Measurements from ENCODE around the gene SLC38A10. TPM values are rescaled to one million over a fixed set of nuclear protein-coding genes. Genes with fewer than 3 reads are reported as not detected.

SLC38A10 gene
- total RNA-seq, 1 donor from 2014 or later: 102 TPM

- Mint-ChIP-seq H3K9me3 (no peaks in the 10 kb centered on the region), H3K4me3 (ENCODE audit: low read depth) (no peak overlapping the region), H3K27me3 (ENCODE audit: low read depth) (peaks cover 3% of the 10 kb centered on the region), H3K36me3 (ENCODE audit: low read depth) (no peaks in the 10 kb centered on the region), H3K4me1 (ENCODE audit: low read depth) (peaks cover 4% of the 10 kb centered on the region), H3K27ac (no peak overlapping the region)
- intact Hi-C loops (cut with micrococcal nuclease): no loop called here
- DNase-seq (ENCODE audit: low spot score): no peak
Observed at GRCh38 chr17:81304196-81305015, 9.3 kb upstream of the SLC38A10 start.

- intact Hi-C loops (cut with micrococcal nuclease): no loop called here
- no peaks in the 10 kb centered on the region for H3K27me3 Mint-ChIP-seq (ENCODE audit: low read depth)
- DNase-seq (ENCODE audit: low spot score): no peak
- no peak overlapping the region for H3K4me3 Mint-ChIP-seq (ENCODE audit: low read depth)
- no peaks in the 10 kb centered on the region for H3K9me3 Mint-ChIP-seq
- no peaks in the 10 kb centered on the region for H3K4me1 Mint-ChIP-seq (ENCODE audit: low read depth)
- no peaks in the 10 kb centered on the region for H3K36me3 Mint-ChIP-seq (ENCODE audit: low read depth)
- no peak overlapping the region for H3K27ac Mint-ChIP-seq
Observed at GRCh38 chr17:81303385-81303784, 8.3 kb upstream of the SLC38A10 start.

- no peaks in the 10 kb centered on the region for H3K9me3 Mint-ChIP-seq
- H3K27ac Mint-ChIP-seq: no peak overlapping the region
- H3K27me3 Mint-ChIP-seq (ENCODE audit: low read depth): no peaks in the 10 kb centered on the region
- H3K4me1 Mint-ChIP-seq (ENCODE audit: low read depth): no peaks in the 10 kb centered on the region
- intact Hi-C loops (cut with micrococcal nuclease): no loop called here
- no peaks in the 10 kb centered on the region for H3K36me3 Mint-ChIP-seq (ENCODE audit: low read depth)
- no peak overlapping the region for H3K4me3 Mint-ChIP-seq (ENCODE audit: low read depth)
- DNase-seq (ENCODE audit: low spot score): no peak
Observed at GRCh38 chr17:81302861-81303333, 7.8 kb upstream of the SLC38A10 start.

- no peak for DNase-seq (ENCODE audit: low spot score)
Observed at GRCh38 chr17:81302324-81302723, 7.2 kb upstream of the SLC38A10 start.

GRCh38 chr17:81301195-81302144, 6.4 kb upstream of the SLC38A10 start:
- peaks cover 3% of the 10 kb centered on the region for H3K4me1 Mint-ChIP-seq (ENCODE audit: low read depth)
- no peaks in the 10 kb centered on the region for H3K27me3 Mint-ChIP-seq (ENCODE audit: low read depth)
- H3K9me3 Mint-ChIP-seq: no peaks in the 10 kb centered on the region
- H3K27ac Mint-ChIP-seq: no peak overlapping the region
- DNase-seq (ENCODE audit: low spot score): no peak
- H3K4me3 Mint-ChIP-seq (ENCODE audit: low read depth): no peak overlapping the region
- H3K36me3 Mint-ChIP-seq (ENCODE audit: low read depth): no peaks in the 10 kb centered on the region
- intact Hi-C loops (cut with micrococcal nuclease): no loop called here

More at GRCh38 chr17:81302324-81302723, 7.2 kb upstream of the SLC38A10 start:
- intact Hi-C loops (cut with micrococcal nuclease): no loop called here
- Mint-ChIP-seq H3K4me3 (ENCODE audit: low read depth) (no peak overlapping the region), H3K27ac (no peak overlapping the region), H3K27me3 (ENCODE audit: low read depth) (no peaks in the 10 kb centered on the region), H3K9me3 (no peaks in the 10 kb centered on the region), H3K36me3 (ENCODE audit: low read depth) (no peaks in the 10 kb centered on the region), H3K4me1 (ENCODE audit: low read depth) (no peaks in the 10 kb centered on the region)

GRCh38 chr17:81300586-81301155, 5.6 kb upstream of the SLC38A10 start:
- Mint-ChIP-seq H3K36me3 (ENCODE audit: low read depth) (no peaks in the 10 kb centered on the region), H3K27ac (no peak overlapping the region), H3K4me3 (ENCODE audit: low read depth) (no peak overlapping the region), H3K27me3 (ENCODE audit: low read depth) (no peaks in the 10 kb centered on the region), H3K9me3 (no peaks in the 10 kb centered on the region), H3K4me1 (ENCODE audit: low read depth) (peaks cover 7% of the 10 kb centered on the region)
- DNase-seq (ENCODE audit: low spot score): no peak
- intact Hi-C loops (cut with micrococcal nuclease): no loop called here

GRCh38 chr17:81299846-81300585, 4.9 kb upstream of the SLC38A10 start:
- intact Hi-C loops (cut with micrococcal nuclease): no loop called here
- Mint-ChIP-seq H3K4me1 (ENCODE audit: low read depth) (peaks cover 10% of the 10 kb centered on the region), H3K36me3 (ENCODE audit: low read depth) (no peaks in the 10 kb centered on the region), H3K9me3 (no peaks in the 10 kb centered on the region), H3K4me3 (ENCODE audit: low read depth) (no peak overlapping the region), H3K27ac (no peak overlapping the region), H3K27me3 (ENCODE audit: low read depth) (no peaks in the 10 kb centered on the region)
- no peak for DNase-seq (ENCODE audit: low spot score)

GRCh38 chr17:81298991-81299738, 4.1 kb upstream of the SLC38A10 start:
- Mint-ChIP-seq H3K4me3 (ENCODE audit: low read depth) (no peak overlapping the region), H3K4me1 (ENCODE audit: low read depth) (peaks cover 11% of the 10 kb centered on the region), H3K36me3 (ENCODE audit: low read depth) (peaks cover 4% of the 10 kb centered on the region), H3K27me3 (ENCODE audit: low read depth) (no peaks in the 10 kb centered on the region), H3K9me3 (no peaks in the 10 kb centered on the region), H3K27ac (no peak overlapping the region)
- no peak for DNase-seq (ENCODE audit: low spot score)
- intact Hi-C loops (cut with micrococcal nuclease): no loop called here

- H3K36me3 Mint-ChIP-seq (ENCODE audit: low read depth): peaks cover 8% of the 10 kb centered on the region
- H3K9me3 Mint-ChIP-seq: no peaks in the 10 kb centered on the region
- peaks cover 17% of the 10 kb centered on the region for H3K4me1 Mint-ChIP-seq (ENCODE audit: low read depth)
- no peak for DNase-seq (ENCODE audit: low spot score)
- H3K27ac Mint-ChIP-seq: no peak overlapping the region
- no peak overlapping the region for H3K4me3 Mint-ChIP-seq (ENCODE audit: low read depth)
- intact Hi-C loops (cut with micrococcal nuclease): no loop called here
- no peaks in the 10 kb centered on the region for H3K27me3 Mint-ChIP-seq (ENCODE audit: low read depth)
Observed at GRCh38 chr17:81298325-81298990, 3.4 kb upstream of the SLC38A10 start.

- Mint-ChIP-seq H3K27me3 (ENCODE audit: low read depth) (no peaks in the 10 kb centered on the region), H3K4me1 (ENCODE audit: low read depth) (peaks cover 22% of the 10 kb centered on the region), H3K36me3 (ENCODE audit: low read depth) (peaks cover 10% of the 10 kb centered on the region), H3K9me3 (no peaks in the 10 kb centered on the region), H3K4me3 (ENCODE audit: low read depth) (peak overlapping the region; percentile 95), H3K27ac (peak overlapping the region; percentile 88)
- intact Hi-C loops (cut with micrococcal nuclease): loop anchor here (1.0 to 2.0 kb wide), 2 partner anchors 11 to 189 kb away; no protein-coding TSS in a partner anchor
- peak; percentile 32 for DNase-seq (ENCODE audit: low spot score)
Observed at GRCh38 chr17:81295676-81296381, 722 bp upstream of the SLC38A10 start.
